HG03565 (cell line): ENCODE results near the gene HMGA1.
"Not testable (repeated sequence)": the region's sequence is repeated elsewhere in the genome, so short reads cannot be mapped to it uniquely, and the experiment has no call there.

ENCODE experiments used
- ATAC-seq: cut with Tn5 transposase; IDR thresholded peaks from one replicate; pipeline ENCODE4 v1.9.1; 2021; ENCODE audit warnings: mild to moderate bottlenecking, moderate library complexity; ENCODE audit not compliant: unreplicated experiment

Gene HMGA1

GRCh38 chr6:34239893-34240292, 3.2 kb downstream of the HMGA1 start:
- no peak for ATAC-seq

- no peak for ATAC-seq
Measured at GRCh38 chr6:34240329-34241248, 3.9 kb downstream of the HMGA1 start.

GRCh38 chr6:34241351-34242215, 4.9 kb downstream of the HMGA1 start:
- no peak for ATAC-seq

GRCh38 chr6:34242252-34243130, 5.8 kb downstream of the HMGA1 start:
- no peak for ATAC-seq

- ATAC-seq: no peak
Measured at GRCh38 chr6:34243131-34243771, 6.6 kb downstream of the HMGA1 start.

GRCh38 chr6:34243901-34244884, 7.5 kb downstream of the HMGA1 start:
- no peak for ATAC-seq

- ATAC-seq: not testable (repeated sequence)
Measured at GRCh38 chr6:34245032-34245760, 8.5 kb downstream of the HMGA1 start.

GRCh38 chr6:34245761-34246140, 9.1 kb downstream of the HMGA1 start:
- ATAC-seq: not testable (repeated sequence)

- no peak for ATAC-seq
Measured at GRCh38 chr6:34246249-34246562, 9.5 kb downstream of the HMGA1 start.

GRCh38 chr6:34246563-34247391, 10.1 kb downstream of the HMGA1 start:
- ATAC-seq: no peak

- no peak for ATAC-seq
Measured at GRCh38 chr6:34247481-34248197, 11.0 kb downstream of the HMGA1 start.

- peak; percentile 16 for ATAC-seq
Measured at GRCh38 chr6:34248198-34248726, 11.6 kb downstream of the HMGA1 start.

- peak; percentile 68 for ATAC-seq
Measured at GRCh38 chr6:34248727-34249468, 12.2 kb downstream of the HMGA1 start, which contains the start of gene SMIM29. TSS of gene SMIM29 (minus strand) at chr6:34249006. CDS start at chr6:34247791, 1,215 bp downstream.

GRCh38 chr6:34249469-34250261, 13.0 kb downstream of the HMGA1 start:
- ATAC-seq: peak; percentile 9

GRCh38 chr6:34252395-34252794, 15.7 kb downstream of the HMGA1 start:
- not testable (repeated sequence) for ATAC-seq
